T-helper 17 cell (primary cell): Measurements from ENCODE around the gene ANKRD63. TPM values are rescaled to one million over a fixed set of nuclear protein-coding genes. Genes with fewer than 3 reads are reported as not detected.
A peak's percentile ranks its signal among the peaks of the same experiment; 100 is the strongest.

Experiments
- ATAC-seq: fragments of 150-1000 bp; cut with Tn5 transposase; 2 replicates; pipeline ENCODE4 v1.10.0; 2021; ENCODE audit warnings: mild to moderate bottlenecking, moderate library complexity
- DNase-seq, 3 donors: peaks; one replicate each; pipeline versions ENCODE4 v3.0.0 to v3.0.0-alpha.2; 2020 to 2021
- H3K9me3 ChIP-seq: one replicate; pipeline ENCODE4 v1.7.0; 2013; ENCODE audit warnings: low read length, mild to moderate bottlenecking; ENCODE audit not compliant: control insufficient read depth, poor library complexity, severe bottlenecking
- H3K27ac Mint-ChIP-seq: one replicate; pipeline ENCODE4 v1.8.0; 2022; ENCODE audit warnings: mild to moderate bottlenecking, moderate library complexity, mixed read lengths
- H3K27me3 Mint-ChIP-seq: one replicate; pipeline ENCODE4 v1.8.0; 2022; ENCODE audit warnings: mixed read lengths
- H3K36me3 Mint-ChIP-seq: one replicate; pipeline ENCODE4 v1.8.0; 2022; ENCODE audit warnings: low read depth, mixed read lengths
- H3K4me1 Mint-ChIP-seq: one replicate; pipeline ENCODE4 v1.8.0; 2022; ENCODE audit warnings: mild to moderate bottlenecking, mixed read lengths
- H3K4me3 Mint-ChIP-seq: one replicate; pipeline ENCODE4 v1.8.0; 2022; ENCODE audit warnings: mild to moderate bottlenecking, moderate library complexity, mixed read lengths
- total RNA-seq, 4 donors: library from RNA in 2 of 4; stranded (reverse) in 2 of 4; gene quantifications; one replicate each; pipeline ENCODE4 v1.2.3 and lab custom pipeline; 2022 to 2026

Gene ANKRD63
- total RNA-seq, 2 donors from 2014 or later = 0.42 TPM; not detected in 1

DNA sequence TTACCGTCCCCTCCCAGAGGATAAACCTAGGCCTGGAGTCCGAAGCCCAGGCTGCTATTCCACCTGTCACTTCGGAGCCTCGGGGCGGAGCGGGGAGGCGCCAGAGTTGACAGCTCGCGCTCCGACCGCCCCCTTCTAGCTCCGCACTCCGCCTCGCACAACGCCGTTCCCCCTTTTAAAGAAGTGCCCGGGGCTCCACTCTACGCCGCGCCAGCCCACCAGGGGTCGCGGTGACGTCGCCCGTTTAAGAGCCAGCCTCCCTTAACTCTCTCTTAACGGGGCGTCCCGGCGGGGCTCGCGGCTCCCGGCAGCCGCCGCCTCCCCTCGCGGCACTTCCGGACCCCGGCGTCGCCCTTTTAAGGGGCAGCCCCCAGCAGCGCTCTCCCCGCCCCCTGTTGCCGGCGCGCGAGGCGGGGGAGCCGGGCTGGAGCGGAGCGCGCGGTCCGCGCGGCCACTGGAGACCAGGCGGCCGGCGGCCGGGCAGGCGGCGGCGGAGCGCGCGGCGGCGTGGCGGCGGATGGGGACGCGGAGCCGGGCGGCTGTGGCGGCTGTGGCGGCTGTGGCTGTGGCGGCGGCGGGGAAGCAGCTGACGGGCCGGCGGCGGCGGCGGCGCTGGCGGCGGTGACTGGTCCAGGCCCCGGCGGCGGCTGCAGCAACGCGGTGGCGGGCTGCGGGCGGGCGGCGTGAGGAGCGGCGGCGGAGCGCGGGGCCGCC is 40.5 kb upstream of the ANKRD63 start, which contains the start of gene INAFM2:
Gene INAFM2, plus strand, starts transcription at position 454 of the 714 bp plus-strand sequence. CDS start 364 bp downstream, outside the sequence.
- Mint-ChIP-seq H3K4me1 (peaks cover 19% of the 10 kb centered on the region), H3K27ac (peak within 1 kb of the TSS; percentile 62), H3K36me3 (no peaks in the 10 kb centered on the region), H3K4me3 (peak within 1 kb of the TSS; percentile 88), H3K27me3 (peaks cover 8% of the 10 kb centered on the region)
- DNase-seq (peak; percentile 76 to 87 (median 87)), ATAC-seq (peak; percentile 91)
- no peaks in the 10 kb centered on the region for H3K9me3 ChIP-seq

DNA sequence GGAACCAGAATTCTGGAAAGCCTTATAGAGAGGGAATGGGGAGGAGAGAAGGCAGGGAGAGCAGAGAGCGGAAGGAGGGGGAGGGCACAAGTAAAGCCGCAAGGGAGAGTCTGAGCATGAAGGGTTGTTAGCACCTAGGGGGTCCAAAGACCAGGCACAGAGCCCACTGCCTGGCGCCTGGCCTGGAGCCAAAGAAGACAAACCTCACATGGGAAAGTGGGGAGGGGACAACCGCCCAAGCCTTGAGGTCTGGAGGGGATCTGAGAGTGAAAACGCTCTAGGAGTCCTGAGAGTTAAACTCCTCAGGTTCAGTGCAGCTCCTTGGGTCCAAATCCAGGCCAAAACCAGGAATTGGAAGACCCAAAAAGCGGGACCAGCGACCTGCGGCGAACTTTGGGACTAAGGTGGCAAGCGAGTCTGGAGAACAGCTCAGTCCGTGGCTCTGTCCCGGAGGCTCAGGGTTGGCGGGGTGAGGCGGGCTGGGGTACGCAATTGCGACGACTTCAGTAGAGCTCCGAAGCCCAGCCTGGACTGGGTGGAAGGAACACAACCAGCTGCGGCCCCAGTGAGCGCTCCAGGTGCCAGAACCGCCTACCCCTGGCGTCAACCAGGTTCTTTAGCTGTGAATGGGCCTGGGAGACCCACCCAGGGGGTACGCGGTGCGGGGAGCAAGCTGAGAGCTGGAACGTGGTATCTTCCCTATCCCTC is 39.8 kb upstream of the ANKRD63 start:
- ATAC-seq = peak; percentile 0
- Mint-ChIP-seq H3K27me3 (peaks cover 8% of the 10 kb centered on the region), H3K27ac (peak overlapping the region; percentile 24), H3K36me3 (no peaks in the 10 kb centered on the region), H3K4me1 (peaks cover 19% of the 10 kb centered on the region), H3K4me3 (peak overlapping the region; percentile 88)
- no peak for DNase-seq
- no peaks in the 10 kb centered on the region for H3K9me3 ChIP-seq

DNA sequence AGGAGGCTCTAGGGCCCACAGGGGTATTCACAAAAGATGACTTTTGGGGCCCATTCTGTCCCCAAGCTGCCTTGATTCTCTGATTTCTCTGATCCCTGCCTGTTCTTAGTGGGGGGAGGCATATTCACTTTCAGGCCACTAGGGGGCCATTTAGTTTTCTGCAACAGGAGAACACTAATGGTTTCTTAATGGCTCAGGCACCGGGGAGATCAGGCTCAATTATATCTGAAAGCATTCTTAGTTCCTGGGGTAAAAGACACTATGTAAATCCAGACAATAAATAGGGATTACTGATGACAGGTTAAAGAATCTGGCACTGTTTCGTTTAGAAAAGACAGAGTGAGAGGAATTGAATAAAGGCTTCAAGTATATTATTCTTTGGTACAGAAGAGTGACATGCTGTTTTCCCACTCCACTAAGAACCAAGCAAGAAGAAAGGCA is 38.1 kb upstream of the ANKRD63 start:
- H3K27ac Mint-ChIP-seq = peak overlapping the region; percentile 21
- H3K4me3 Mint-ChIP-seq = peak overlapping the region; percentile 57
- peaks cover 18% of the 10 kb centered on the region for H3K4me1 Mint-ChIP-seq
- DNase-seq (peak in 1 of 3 donors; percentile 27), ATAC-seq (peak; percentile 29)
- peaks cover 22% of the 10 kb centered on the region for H3K27me3 Mint-ChIP-seq
- H3K36me3 Mint-ChIP-seq = no peaks in the 10 kb centered on the region
- no peaks in the 10 kb centered on the region for H3K9me3 ChIP-seq

DNA sequence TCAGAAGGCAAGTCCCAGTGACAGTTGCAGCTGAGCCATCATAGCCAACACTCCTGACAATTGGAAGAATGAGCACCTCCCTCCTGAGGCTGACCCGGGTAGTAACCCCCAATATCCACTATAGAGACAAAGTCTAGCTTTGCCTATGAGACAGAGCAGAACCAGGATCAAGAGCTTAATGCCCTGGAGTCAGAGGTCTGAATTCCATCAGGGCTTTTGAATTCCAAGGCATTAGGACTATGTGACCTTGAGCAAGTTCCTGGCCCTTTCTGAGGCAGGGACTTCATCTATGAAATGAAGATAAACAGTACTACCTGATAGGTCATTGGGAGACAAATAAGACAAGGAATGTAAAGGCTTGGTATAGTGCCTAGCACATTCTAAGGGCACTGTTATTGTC is 37.5 kb upstream of the ANKRD63 start:
- Mint-ChIP-seq H3K27ac (peak overlapping the region; percentile 34), H3K36me3 (no peaks in the 10 kb centered on the region), H3K4me1 (peaks cover 17% of the 10 kb centered on the region), H3K27me3 (peaks cover 28% of the 10 kb centered on the region), H3K4me3 (no peak overlapping the region)
- no peak for ATAC-seq
- DNase-seq = no peak
- no peaks in the 10 kb centered on the region for H3K9me3 ChIP-seq

GRCh38 chr15:40317580-40317979 is 34.7 kb upstream of the ANKRD63 start:
- H3K4me1 Mint-ChIP-seq = peaks cover 13% of the 10 kb centered on the region
- ATAC-seq = no peak
- peaks cover 30% of the 10 kb centered on the region for H3K27me3 Mint-ChIP-seq

DNA sequence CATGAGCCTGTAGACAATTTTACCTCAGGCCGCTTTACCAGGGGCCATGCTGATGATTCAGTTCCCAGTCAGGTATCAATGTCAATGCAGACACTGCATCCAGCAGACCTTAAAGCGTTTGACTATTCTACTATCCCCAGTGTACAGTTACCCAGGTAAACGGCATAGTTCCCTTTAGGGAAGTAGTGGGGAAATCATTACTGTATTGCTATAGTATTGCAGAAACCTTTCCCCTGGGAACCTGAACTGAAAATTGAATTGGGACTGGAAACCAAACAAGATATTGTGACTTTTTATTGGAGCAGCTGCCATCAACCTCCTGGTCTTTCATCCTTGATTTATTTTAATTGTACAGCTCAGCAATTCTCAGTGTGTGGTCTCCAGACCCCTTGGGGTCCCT is 34.1 kb upstream of the ANKRD63 start:
- no peaks in the 10 kb centered on the region for H3K9me3 ChIP-seq
- Mint-ChIP-seq H3K27ac (peak overlapping the region; percentile 67), H3K4me3 (no peak overlapping the region), H3K4me1 (peaks cover 10% of the 10 kb centered on the region), H3K36me3 (no peaks in the 10 kb centered on the region), H3K27me3 (peaks cover 30% of the 10 kb centered on the region)
- no peak for ATAC-seq
- no peak for DNase-seq

More at GRCh38 chr15:40317580-40317979, 34.7 kb upstream of the ANKRD63 start:
- Mint-ChIP-seq H3K36me3 (no peaks in the 10 kb centered on the region), H3K27ac (peak overlapping the region; percentile 67), H3K4me3 (no peak overlapping the region)
- no peak for DNase-seq
- no peaks in the 10 kb centered on the region for H3K9me3 ChIP-seq

DNA sequence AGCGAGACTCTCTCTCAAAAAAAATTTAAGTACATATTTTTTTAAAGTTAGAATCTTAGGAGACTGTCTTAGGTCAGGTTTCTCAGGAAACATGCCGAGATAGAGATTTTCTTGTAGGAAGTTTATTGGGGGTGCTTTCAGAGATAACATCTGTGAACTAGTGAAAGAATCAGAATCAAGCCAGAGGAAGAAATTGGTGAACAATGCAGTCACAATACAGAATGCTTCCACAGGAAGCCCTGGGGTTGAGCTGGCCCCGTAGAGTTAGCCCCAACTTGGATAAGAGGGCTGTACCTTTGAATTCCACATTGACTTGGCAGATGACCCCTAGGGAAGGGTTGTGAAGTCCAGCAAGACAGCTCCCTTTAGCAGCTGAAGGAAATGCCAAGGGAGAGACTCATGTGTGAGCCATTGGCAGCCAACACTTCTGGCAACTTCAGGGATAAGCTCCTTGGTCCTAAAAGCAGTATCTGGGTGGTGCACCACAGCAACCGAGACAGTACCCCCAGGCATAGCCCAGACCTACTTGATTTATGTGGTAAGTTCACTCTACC is 31.9 kb upstream of the ANKRD63 start:
- Mint-ChIP-seq H3K27ac (no peak overlapping the region), H3K36me3 (no peaks in the 10 kb centered on the region), H3K4me3 (no peak overlapping the region), H3K27me3 (peaks cover 23% of the 10 kb centered on the region), H3K4me1 (peaks cover 5% of the 10 kb centered on the region)
- ATAC-seq (no peak), DNase-seq (no peak)
- H3K9me3 ChIP-seq = no peaks in the 10 kb centered on the region

- DNase-seq = no peak
- Mint-ChIP-seq H3K4me3 (no peak overlapping the region), H3K36me3 (no peaks in the 10 kb centered on the region), H3K27me3 (peaks cover 22% of the 10 kb centered on the region), H3K27ac (no peak overlapping the region), H3K4me1 (peaks cover 14% of the 10 kb centered on the region)
- no peaks in the 10 kb centered on the region for H3K9me3 ChIP-seq
- ATAC-seq = no peak
Measured at GRCh38 chr15:40313531-40314398, 30.9 kb upstream of the ANKRD63 start.

GRCh38 chr15:40312370-40313158 is 29.7 kb upstream of the ANKRD63 start:
- DNase-seq (no peak), ATAC-seq (no peak)
- H3K9me3 ChIP-seq = no peaks in the 10 kb centered on the region
- Mint-ChIP-seq H3K36me3 (no peaks in the 10 kb centered on the region), H3K27ac (no peak overlapping the region), H3K4me1 (peaks cover 15% of the 10 kb centered on the region), H3K27me3 (peaks cover 22% of the 10 kb centered on the region), H3K4me3 (no peak overlapping the region)

- Mint-ChIP-seq H3K4me3 (no peak overlapping the region), H3K36me3 (no peaks in the 10 kb centered on the region), H3K27me3 (peaks cover 8% of the 10 kb centered on the region), H3K4me1 (peaks cover 24% of the 10 kb centered on the region), H3K27ac (peak overlapping the region; percentile 79)
- DNase-seq (no peak), ATAC-seq (no peak)
- H3K9me3 ChIP-seq = no peaks in the 10 kb centered on the region
Measured at GRCh38 chr15:40310993-40311392, 28.1 kb upstream of the ANKRD63 start.

DNA sequence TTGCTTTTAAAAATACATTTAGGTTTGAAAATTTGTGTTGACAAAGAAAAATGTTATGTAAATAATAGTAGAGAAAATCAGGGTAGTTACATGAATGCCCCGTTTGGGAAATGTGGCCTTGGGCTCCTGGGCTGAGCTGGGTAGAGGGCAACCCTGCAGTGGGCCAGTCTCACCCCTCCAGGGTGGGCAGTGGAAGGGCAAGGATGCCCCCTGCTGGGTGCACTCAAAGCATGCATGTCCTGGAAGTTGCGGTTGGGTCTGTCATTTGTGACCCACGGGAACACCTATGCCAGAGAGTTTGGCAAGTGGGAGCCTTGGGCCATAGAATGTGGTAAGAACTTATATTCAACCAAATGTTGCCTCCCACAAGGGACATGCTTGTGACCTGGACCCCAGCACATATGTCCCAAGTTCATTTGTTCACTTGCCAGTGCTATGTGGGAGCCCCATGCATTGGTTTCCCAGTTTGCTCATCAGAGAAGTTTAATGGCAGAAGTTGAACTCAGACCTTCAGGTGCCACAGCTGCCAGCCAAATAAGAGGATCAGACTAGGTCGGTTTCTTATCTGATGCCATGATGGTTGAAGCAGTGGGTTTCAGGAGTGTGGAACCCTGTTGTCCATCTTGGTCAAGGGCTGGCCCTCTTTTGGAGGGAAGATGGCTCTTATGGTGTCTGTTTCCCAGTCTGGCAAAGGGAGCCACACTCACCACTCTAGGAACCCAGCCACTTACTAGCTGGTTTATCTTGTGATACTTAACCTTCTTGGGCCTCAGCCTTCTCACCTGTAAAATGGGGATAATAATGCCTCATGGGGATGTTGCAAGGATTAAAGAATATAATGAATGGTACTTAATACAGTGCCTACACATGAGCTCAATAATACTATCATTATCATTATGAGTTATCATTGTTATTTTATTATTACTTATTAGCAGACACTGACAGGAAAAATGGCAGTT is 27.4 kb upstream of the ANKRD63 start:
- H3K9me3 ChIP-seq = no peaks in the 10 kb centered on the region
- Mint-ChIP-seq H3K27me3 (peaks cover under 1% of the 10 kb centered on the region), H3K4me3 (peak overlapping the region; percentile 75), H3K4me1 (peaks cover 24% of the 10 kb centered on the region), H3K27ac (peak overlapping the region; percentile 90), H3K36me3 (no peaks in the 10 kb centered on the region)
- DNase-seq = peak; percentile 29 to 48 (median 36)
- ATAC-seq = no peak
